Loucy (cell line): ENCODE measurements around the gene DUSP22.
A peak's percentile ranks its signal among the peaks of the same experiment; 100 is the strongest.

Experiments
- H2AFZ ChIP-seq: fragments of 200-600 bp; sonication (generic); 2 replicates; pipeline ENCODE4 v1.6.0; 2016; ENCODE audit warnings: antibody characterized with exemption, mild to moderate bottlenecking, low read length, moderate library complexity
- H3F3A ChIP-seq: fragments of 200-600 bp; 2 replicates; pipeline ENCODE4 v1.6.0; 2016; ENCODE audit warnings: antibody characterized with exemption, low read depth, mild to moderate bottlenecking
- H3K27me3 ChIP-seq: fragments of 200-600 bp; sonication (generic); 2 replicates; pipeline ENCODE4 v1.6.1; 2014; ENCODE audit warnings: low read length, mild to moderate bottlenecking; ENCODE audit not compliant: insufficient read depth, poor library complexity, severe bottlenecking
- H3K36me3 ChIP-seq: fragments of 200-600 bp; sonication (generic); 2 replicates; pipeline ENCODE4 v1.6.1; 2016; ENCODE audit warnings: low read length; ENCODE audit not compliant: insufficient read depth
- H3K4me1 ChIP-seq: fragments of 200-600 bp; sonication (generic); 2 replicates; pipeline ENCODE4 v1.5.1; 2014; ENCODE audit warnings: low read length, mild to moderate bottlenecking; ENCODE audit not compliant: insufficient read depth, poor library complexity, severe bottlenecking
- H3K4me2 ChIP-seq: fragments of 200-600 bp; sonication (generic); 2 replicates; pipeline ENCODE4 v1.6.0; 2014; ENCODE audit warnings: antibody characterized with exemption, low read length, low read depth, mild to moderate bottlenecking; ENCODE audit not compliant: poor library complexity, severe bottlenecking
- H3K4me3 ChIP-seq: fragments of 200-600 bp; sonication (generic); 2 replicates; pipeline ENCODE4 v1.5.1; 2014; ENCODE audit warnings: low read length, mild to moderate bottlenecking, mixed read lengths; ENCODE audit not compliant: poor library complexity, severe bottlenecking
- H3K79me2 ChIP-seq: fragments of 200-600 bp; sonication (generic); 2 replicates; pipeline ENCODE4 v1.6.1; 2014; ENCODE audit warnings: low read length; ENCODE audit not compliant: insufficient read depth
- H3K9ac ChIP-seq: fragments of 200-600 bp; sonication (generic); 2 replicates; pipeline ENCODE4 v1.6.0; 2014; ENCODE audit warnings: mild to moderate bottlenecking, low read depth, low read length, moderate library complexity; ENCODE audit not compliant: poor library complexity, severe bottlenecking
- H3K9me2 ChIP-seq: fragments of 200-600 bp; sonication (generic); replicated peaks from 2 replicates; pipeline ENCODE4 v1.6.1; 2016; ENCODE audit warnings: low read depth, low read length, mixed read lengths
- H3K9me3 ChIP-seq: fragments of 200-600 bp; sonication (generic); 2 replicates; pipeline ENCODE4 v1.6.1; 2014; ENCODE audit warnings: mild to moderate bottlenecking, antibody characterized with exemption, low read length, low read depth; ENCODE audit not compliant: insufficient read depth
- H4K20me1 ChIP-seq: fragments of 200-600 bp; sonication (generic); 2 replicates; pipeline ENCODE4 v1.6.0; 2014; ENCODE audit warnings: antibody characterized with exemption, low read length, mild to moderate bottlenecking; ENCODE audit not compliant: insufficient read depth, poor library complexity, severe bottlenecking
- EZH2phosphoT487 ChIP-seq: fragments of 200-600 bp; IDR thresholded peaks from 2 replicates; pipeline ENCODE4 v1.6.1; 2018; ENCODE audit warnings: antibody characterized with exemption, mild to moderate bottlenecking, moderate library complexity, borderline replicate concordance
- TF ChIP-seq, protein P1 (sequence below): fragments of 200-600 bp; sonication (generic); conservative IDR thresholded peaks from 2 replicates; pipeline ENCODE4 v1.5.1; 2014; ENCODE audit warnings: mild to moderate bottlenecking, antibody characterized with exemption, low read length

The DUSP22 gene

DNA sequence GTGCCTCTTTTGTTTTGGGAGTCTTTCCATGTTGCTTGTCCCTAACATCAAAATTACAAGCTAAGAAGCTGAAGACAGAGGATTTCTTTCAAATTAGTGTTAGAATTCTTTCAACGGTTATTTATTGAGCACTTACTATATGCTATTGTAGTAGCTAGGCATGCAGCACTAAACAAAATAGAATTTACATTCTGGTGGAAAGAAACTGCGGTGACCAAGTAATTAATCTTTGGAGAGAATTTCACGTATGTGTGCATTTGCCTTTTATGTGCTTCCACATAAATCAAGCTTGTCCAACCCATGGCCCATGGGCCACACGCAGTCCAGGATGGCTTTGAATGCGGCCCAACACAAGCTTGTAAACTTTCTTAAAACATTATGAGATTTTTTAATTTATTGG is 33.0 kb upstream of the DUSP22 start:
- no peaks in the 10 kb centered on the region for H3K79me2 ChIP-seq

DNA sequence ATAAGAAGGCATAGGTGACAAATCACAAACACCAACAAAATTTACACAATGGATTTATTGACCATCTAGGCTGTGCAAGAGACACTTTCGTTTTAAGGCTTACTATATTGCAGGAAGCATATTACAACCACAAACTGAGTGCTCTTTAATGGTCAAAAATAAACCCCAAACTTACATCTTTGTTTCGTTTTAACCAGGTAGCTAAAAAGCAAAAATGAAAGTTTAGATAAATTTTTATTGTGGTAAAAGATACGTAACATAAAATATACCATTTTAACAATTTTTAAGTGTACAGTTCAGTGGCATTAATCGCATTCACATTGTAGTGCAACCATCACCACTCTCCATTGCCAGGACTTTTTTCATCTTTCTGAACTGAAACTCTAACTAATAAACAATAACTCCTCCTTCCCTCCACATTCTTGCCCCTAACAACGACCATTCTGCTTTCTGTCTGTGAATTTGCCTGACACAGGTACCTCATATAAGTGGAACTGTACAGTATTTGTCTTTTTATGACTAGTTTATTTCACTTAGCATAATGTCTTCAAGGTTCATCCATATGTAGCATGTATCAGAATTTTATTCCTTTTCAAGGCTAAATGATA is 32.3 kb upstream of the DUSP22 start:
- Histone ChIP-seq H3K4me2 (peak overlapping the region; percentile 65), H4K20me1 (no peaks in the 10 kb centered on the region), H3K79me2 (no peaks in the 10 kb centered on the region), H3F3A (no peaks in the 10 kb centered on the region), H3K36me3 (no peaks in the 10 kb centered on the region), H3K9ac (peak overlapping the region; percentile 36), H2AFZ (peak overlapping the region; percentile 67), H3K4me3 (peak overlapping the region; percentile 61), H3K9me2 (no peaks in the 10 kb centered on the region), H3K27me3 (no peaks in the 10 kb centered on the region), H3K4me1 (peaks cover 47% of the 10 kb centered on the region), H3K9me3 (no peaks in the 10 kb centered on the region)
- TF ChIP-seq, protein P1, sequence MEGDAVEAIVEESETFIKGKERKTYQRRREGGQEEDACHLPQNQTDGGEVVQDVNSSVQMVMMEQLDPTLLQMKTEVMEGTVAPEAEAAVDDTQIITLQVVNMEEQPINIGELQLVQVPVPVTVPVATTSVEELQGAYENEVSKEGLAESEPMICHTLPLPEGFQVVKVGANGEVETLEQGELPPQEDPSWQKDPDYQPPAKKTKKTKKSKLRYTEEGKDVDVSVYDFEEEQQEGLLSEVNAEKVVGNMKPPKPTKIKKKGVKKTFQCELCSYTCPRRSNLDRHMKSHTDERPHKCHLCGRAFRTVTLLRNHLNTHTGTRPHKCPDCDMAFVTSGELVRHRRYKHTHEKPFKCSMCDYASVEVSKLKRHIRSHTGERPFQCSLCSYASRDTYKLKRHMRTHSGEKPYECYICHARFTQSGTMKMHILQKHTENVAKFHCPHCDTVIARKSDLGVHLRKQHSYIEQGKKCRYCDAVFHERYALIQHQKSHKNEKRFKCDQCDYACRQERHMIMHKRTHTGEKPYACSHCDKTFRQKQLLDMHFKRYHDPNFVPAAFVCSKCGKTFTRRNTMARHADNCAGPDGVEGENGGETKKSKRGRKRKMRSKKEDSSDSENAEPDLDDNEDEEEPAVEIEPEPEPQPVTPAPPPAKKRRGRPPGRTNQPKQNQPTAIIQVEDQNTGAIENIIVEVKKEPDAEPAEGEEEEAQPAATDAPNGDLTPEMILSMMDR: no peak
- no peak for TF ChIP-seq EZH2phosphoT487

More for the DNA sequence above, 33.0 kb upstream of the DUSP22 start:
- TF ChIP-seq, protein P1: no peak
- no peak for TF ChIP-seq EZH2phosphoT487
- Histone ChIP-seq H2AFZ (no peak overlapping the region), H4K20me1 (no peaks in the 10 kb centered on the region), H3K9ac (no peak overlapping the region), H3K4me1 (peaks cover 47% of the 10 kb centered on the region), H3K9me3 (no peaks in the 10 kb centered on the region), H3K9me2 (no peaks in the 10 kb centered on the region), H3K27me3 (no peaks in the 10 kb centered on the region), H3K36me3 (no peaks in the 10 kb centered on the region), H3K4me2 (peak overlapping the region; percentile 65), H3K4me3 (peak overlapping the region; percentile 61), H3F3A (no peaks in the 10 kb centered on the region)

DNA sequence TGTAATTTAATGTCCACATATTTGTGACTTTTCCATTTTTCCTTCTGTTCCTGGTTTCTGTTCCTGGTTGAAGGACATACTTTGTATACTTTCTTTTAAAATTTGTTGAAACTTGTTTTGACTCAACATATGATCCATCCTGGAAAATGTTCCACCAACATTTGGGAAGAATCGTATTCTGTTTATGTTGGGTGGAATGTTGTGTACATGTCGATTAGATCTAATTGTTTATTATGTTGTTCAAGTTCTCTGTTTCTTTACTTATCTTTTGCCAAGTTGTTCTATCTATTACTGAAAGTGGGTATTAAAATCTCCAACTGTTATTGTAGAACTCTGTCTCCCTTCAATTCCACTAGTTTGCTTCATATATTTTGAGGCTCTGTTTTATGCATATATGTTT is 27.7 kb upstream of the DUSP22 start:
- Histone ChIP-seq H2AFZ (no peak overlapping the region), H3F3A (no peaks in the 10 kb centered on the region), H3K36me3 (no peaks in the 10 kb centered on the region), H3K4me1 (peaks cover 26% of the 10 kb centered on the region), H3K9ac (no peak overlapping the region), H3K9me2 (no peaks in the 10 kb centered on the region), H3K27me3 (no peaks in the 10 kb centered on the region), H3K79me2 (no peaks in the 10 kb centered on the region), H3K9me3 (no peaks in the 10 kb centered on the region), H3K4me2 (no peak overlapping the region), H3K4me3 (no peak overlapping the region), H4K20me1 (no peaks in the 10 kb centered on the region)
- TF ChIP-seq EZH2phosphoT487: no peak
- TF ChIP-seq, protein P1: no peak
